K562 (cell line): ENCODE data around the gene RAB5A. TPM values are rescaled to one million over a fixed set of nuclear protein-coding genes. Genes with fewer than 3 reads are reported as not detected.

Experiments used
- AFF4 ChIP-seq: sonication (generic); formaldehyde crosslinking; IDR thresholded peaks from 2 replicates; pipeline ENCODE4 v1.8.0; 2023; ENCODE audit warnings: mild to moderate bottlenecking, missing genetic modification reagents
- CCAR2 ChIP-seq: fragments of 200-400 bp; formaldehyde crosslinking; IDR thresholded peaks from 2 replicates; pipeline ENCODE4 v1.6.1; 2017; ENCODE audit warnings: mild to moderate bottlenecking, low read depth, low read length
- DDX20 ChIP-seq: fragments of 450-650 bp; IDR thresholded peaks from 2 replicates; pipeline ENCODE4 v1.6.1; 2016; ENCODE audit warnings: missing genetic modification characterization, low read depth, mild to moderate bottlenecking, missing compliant biosample characterization, moderate library complexity
- HCFC1 ChIP-seq: IDR thresholded peaks from 2 replicates; pipeline ENCODE4 v1.6.1; 2012; ENCODE audit warnings: low read depth, low read length, improper control_type of control experiment
- HDAC2 ChIP-seq: fragments of 450-650 bp; IDR thresholded peaks from 2 replicates; pipeline ENCODE4 v1.6.1; 2016; ENCODE audit warnings: mild to moderate bottlenecking
- HMGN3 ChIP-seq: IDR thresholded peaks from 2 replicates; pipeline ENCODE4 v1.6.1; 2011; ENCODE audit warnings: borderline replicate concordance, low read depth, mild to moderate bottlenecking, mixed read lengths, low read length; ENCODE audit not compliant: insufficient read length; ENCODE audit errors: extremely low read depth
- NFE2L1 ChIP-seq: fragments of 450-650 bp; IDR thresholded peaks from 2 replicates; pipeline ENCODE4 v1.6.1; 2016; ENCODE audit warnings: missing genetic modification characterization, low read depth, mild to moderate bottlenecking, missing compliant biosample characterization, moderate library complexity, borderline replicate concordance
- POLR2G ChIP-seq: fragments of 200-400 bp; formaldehyde crosslinking; IDR thresholded peaks from 2 replicates; pipeline ENCODE4 v1.6.1; 2017; ENCODE audit warnings: low read depth, mild to moderate bottlenecking, antibody characterized with exemption, low read length, moderate library complexity
- PURB ChIP-seq: sonication (generic); formaldehyde crosslinking; IDR thresholded peaks from 2 replicates; pipeline ENCODE4 v1.9.0; 2021; ENCODE audit warnings: low read depth, mild to moderate bottlenecking, missing genetic modification reagents
- SFPQ ChIP-seq: fragments of 200-400 bp; formaldehyde crosslinking; IDR thresholded peaks from 2 replicates; pipeline ENCODE4 v1.6.1; 2017; ENCODE audit warnings: mild to moderate bottlenecking, low read depth, low read length, moderate library complexity
- SRSF9 ChIP-seq: fragments of 200-400 bp; formaldehyde crosslinking; IDR thresholded peaks from 2 replicates; pipeline ENCODE4 v1.6.1; 2017; ENCODE audit warnings: low read depth, low read length, borderline replicate concordance
- TOE1 ChIP-seq, 2 experiments: fragments of 450-650 bp in 1 of 2; sonication (generic) in 1 of 2; formaldehyde crosslinking in 1 of 2; IDR thresholded peaks; 2 replicates each; pipeline versions ENCODE4 v1.7.1 to v1.8.0; 2016 to 2022; ENCODE audit warnings: borderline replicate concordance in 2 of 2, mild to moderate bottlenecking in 2 of 2, antibody characterized with exemption in 1 of 2, inconsistent platforms in 1 of 2, low read depth in 1 of 2, missing genetic modification reagents in 1 of 2, moderate library complexity in 1 of 2
- VEZF1 ChIP-seq: fragments of 200-800 bp; sonication (Bioruptor generic); IDR thresholded peaks from 2 replicates; pipeline ENCODE4 v1.6.1; 2017; ENCODE audit warnings: missing genetic modification characterization, missing compliant biosample characterization
- XRCC5 ChIP-seq: fragments of 200-400 bp; formaldehyde crosslinking; IDR thresholded peaks from 2 replicates; pipeline ENCODE4 v1.6.1; 2017; ENCODE audit warnings: low read depth, mild to moderate bottlenecking, low read length
- ZNF124 ChIP-seq: sonication (generic); formaldehyde crosslinking; IDR thresholded peaks from 2 replicates; pipeline ENCODE4 v1.8.1; 2022; ENCODE audit warnings: missing genetic modification reagents
- ZNF224 ChIP-seq: sonication (generic); formaldehyde crosslinking; IDR thresholded peaks from 2 replicates; pipeline ENCODE4 v1.8.0; 2022; ENCODE audit warnings: mild to moderate bottlenecking, missing genetic modification reagents
- ZNF589 ChIP-seq: fragments of 200-800 bp; sonication (Bioruptor generic); IDR thresholded peaks from 2 replicates; pipeline ENCODE4 v1.6.1; 2016; ENCODE audit warnings: low read depth, missing genetic modification characterization, missing compliant biosample characterization
- polyA plus RNA-seq, 8 experiments: library from polyadenylated mRNA; depleted of rRNA in 4 of 8; stranded (reverse) in 5 of 8; unstranded in 3 of 8; fragments of >200 nt; fragmentation: Nextera tagmentation in 2 of 8; fragmentation: Illumina TruSeq in 1 of 8; extraction: Ambion mirVana in 2 of 8; extraction: Trizol in 1 of 8; gene quantifications; 2 replicates each; pipeline versions ENCODE4 v1.2.1 to v1.2.3, GENCODE V29; 2011 to 2014; ENCODE audit warnings: inconsistent platforms in 1 of 8, missing spikeins in 1 of 8
- total RNA-seq, 7 experiments: library from RNA; depleted of rRNA in 6 of 7; stranded (reverse); fragments of >200 nt in 6 of 7; fragmentation: Illumina TruSeq in 2 of 7; extraction: Trizol in 2 of 7; gene quantifications; 2 replicates each; pipeline versions ENCODE4 v1.2.1 to v1.2.3, GENCODE V29; 2011 to 2021; ENCODE audit warnings: low replicate concordance in 1 of 7

RAB5A gene
- total and polyA plus RNA-seq, 9 of the 15 experiments (the other 6 are each of a cell fraction or from before 2014, with no cell fraction given): 28.3 to 64.2 (median 49.0) TPM

GRCh38 chr3:19946832-19947548 is at the start of gene RAB5A (continued):
- TF ChIP-seq SRSF9 (no peak), HCFC1 (peak; percentile 76), AFF4 (CRISPR knock-in tag) (no peak), DDX20 (no peak), TOE1 (IDR thresholded peaks at IDR 0.05; ENCODE audit: borderline replicate concordance) (peak; percentile 100), TOE1 (CRISPR knock-in tag; IDR thresholded peaks at IDR 0.05; ENCODE audit: borderline replicate concordance, low read depth) (no peak), ZNF124 (CRISPR knock-in tag) (no peak), ZNF224 (CRISPR knock-in tag) (no peak), HMGN3 (peak; percentile 90), POLR2G (peak; percentile 97), SFPQ (no peak), XRCC5 (no peak), CCAR2 (no peak), VEZF1 (peak; percentile 92), ZNF589 (peak; percentile 52; the same call in 1 of the 2 replicates), PURB (CRISPR knock-in tag) (no peak), HDAC2 (0 out of 2 replicates have a peak, but pooled peaks have one; percentile 35), NFE2L1 (no peak)
